Measurements from ENCODE around the gene RRP8.

DNA sequence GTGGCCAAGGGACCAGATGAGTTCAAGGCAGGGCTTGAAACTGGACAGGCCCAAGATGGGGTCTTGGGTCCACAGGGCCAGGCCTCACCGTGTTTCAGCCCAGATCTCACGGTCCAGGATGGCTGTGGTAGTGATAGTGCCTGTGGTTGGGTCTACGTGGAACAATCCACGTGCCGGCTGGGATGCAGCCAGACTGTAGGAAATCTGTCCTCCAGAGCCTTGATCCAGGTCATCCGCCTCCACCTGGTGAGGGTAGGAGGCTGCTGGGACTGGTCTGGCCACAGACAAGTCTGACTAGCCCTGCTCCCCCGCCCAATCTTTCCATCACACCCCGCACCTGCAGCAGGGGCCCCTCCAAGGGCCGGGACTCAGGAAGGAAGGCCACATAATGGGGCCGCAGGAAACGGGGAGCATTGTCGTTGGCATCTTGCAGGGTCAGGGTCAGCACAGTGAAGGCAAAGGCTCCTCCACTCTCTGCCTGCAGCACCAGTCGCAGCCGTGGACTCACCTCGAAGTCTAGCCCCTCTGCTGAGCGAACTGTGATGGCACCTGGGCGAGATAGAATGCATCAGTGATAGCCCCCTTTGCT lies 22.5 kb upstream of the RRP8 start:
- TF ChIP-seq, protein P1, sequence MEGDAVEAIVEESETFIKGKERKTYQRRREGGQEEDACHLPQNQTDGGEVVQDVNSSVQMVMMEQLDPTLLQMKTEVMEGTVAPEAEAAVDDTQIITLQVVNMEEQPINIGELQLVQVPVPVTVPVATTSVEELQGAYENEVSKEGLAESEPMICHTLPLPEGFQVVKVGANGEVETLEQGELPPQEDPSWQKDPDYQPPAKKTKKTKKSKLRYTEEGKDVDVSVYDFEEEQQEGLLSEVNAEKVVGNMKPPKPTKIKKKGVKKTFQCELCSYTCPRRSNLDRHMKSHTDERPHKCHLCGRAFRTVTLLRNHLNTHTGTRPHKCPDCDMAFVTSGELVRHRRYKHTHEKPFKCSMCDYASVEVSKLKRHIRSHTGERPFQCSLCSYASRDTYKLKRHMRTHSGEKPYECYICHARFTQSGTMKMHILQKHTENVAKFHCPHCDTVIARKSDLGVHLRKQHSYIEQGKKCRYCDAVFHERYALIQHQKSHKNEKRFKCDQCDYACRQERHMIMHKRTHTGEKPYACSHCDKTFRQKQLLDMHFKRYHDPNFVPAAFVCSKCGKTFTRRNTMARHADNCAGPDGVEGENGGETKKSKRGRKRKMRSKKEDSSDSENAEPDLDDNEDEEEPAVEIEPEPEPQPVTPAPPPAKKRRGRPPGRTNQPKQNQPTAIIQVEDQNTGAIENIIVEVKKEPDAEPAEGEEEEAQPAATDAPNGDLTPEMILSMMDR (IDR thresholded peaks at IDR 0.05), result no peak
- no peak for TF ChIP-seq EP300 (IDR thresholded peaks at IDR 0.05)
- TF ChIP-seq POLR2A (IDR thresholded peaks at IDR 0.05), result no peak

Data from upper lobe of left lung (tissue), 4 donors.